GM23338 (cell line): Measurements from ENCODE around the gene IGF2BP2. TPM values are rescaled to one million over a fixed set of nuclear protein-coding genes. Genes with fewer than 3 reads are reported as not detected.

Experiments
- ATAC-seq: fragments of 200-7000 bp; cut with Tn5 transposase; 3 replicates; pipeline ENCODE4 v1.9.1; 2020
- DNase-seq: peaks from one replicate; pipeline ENCODE4 v3.0.0-alpha.2; 2015; ENCODE audit warnings: low spot score
- H2AFZ ChIP-seq: fragments of 200-600 bp; sonication (generic); 2 replicates; pipeline ENCODE4 v1.8.0; 2016; ENCODE audit warnings: antibody characterized with exemption, mild to moderate bottlenecking, moderate library complexity
- H3F3A ChIP-seq: fragments of 200-600 bp; sonication (generic); replicated peaks from 2 replicates; pipeline ENCODE4 v1.8.0; 2017; ENCODE audit warnings: antibody characterized with exemption, mixed run types, low read depth
- H3K27ac ChIP-seq: fragments of 200-600 bp; sonication (generic); 2 replicates; pipeline ENCODE4 v1.6.1; 2016; ENCODE audit warnings: low read depth
- H3K27me3 ChIP-seq: fragments of 200-600 bp; sonication (generic); 2 replicates; pipeline ENCODE4 v1.8.0; 2016; ENCODE audit warnings: mild to moderate bottlenecking, mixed run types, moderate library complexity; ENCODE audit not compliant: insufficient read depth
- H3K36me3 ChIP-seq: fragments of 200-600 bp; sonication (generic); 2 replicates; pipeline ENCODE4 v1.8.0; 2016; ENCODE audit warnings: mild to moderate bottlenecking; ENCODE audit not compliant: insufficient read depth
- H3K4me1 ChIP-seq: fragments of 200-600 bp; sonication (generic); 2 replicates; pipeline ENCODE4 v1.8.0; 2016; ENCODE audit warnings: mild to moderate bottlenecking, moderate library complexity; ENCODE audit not compliant: insufficient read depth
- H3K4me2 ChIP-seq: fragments of 200-600 bp; sonication (generic); 2 replicates; pipeline ENCODE4 v1.7.1; 2017; ENCODE audit warnings: mixed run types
- H3K4me3 ChIP-seq: fragments of 200-600 bp; sonication (generic); 2 replicates; pipeline ENCODE4 v1.6.1; 2016; ENCODE audit warnings: mixed run types
- H3K79me2 ChIP-seq: fragments of 200-600 bp; sonication (generic); replicated peaks from 2 replicates; pipeline ENCODE4 v1.8.0; 2017; ENCODE audit warnings: mild to moderate bottlenecking; ENCODE audit not compliant: insufficient read depth
- H3K9me2 ChIP-seq: fragments of 200-600 bp; sonication (generic); 2 replicates; pipeline ENCODE4 v1.8.0; 2017; ENCODE audit not compliant: insufficient read depth
- H4K20me1 ChIP-seq: fragments of 200-600 bp; sonication (generic); replicated peaks from 2 replicates; pipeline ENCODE4 v1.8.0; 2017; ENCODE audit warnings: mild to moderate bottlenecking; ENCODE audit not compliant: insufficient read depth
- H3K27ac Mint-ChIP-seq: 2 replicates; pipeline ENCODE4 v1.8.0; 2020; ENCODE audit warnings: inconsistent platforms, mild to moderate bottlenecking, moderate library complexity, mixed read lengths
- H3K27me3 Mint-ChIP-seq: 3 replicates; pipeline ENCODE4 v1.8.0; 2022; ENCODE audit warnings: low read depth, mild to moderate bottlenecking, moderate library complexity, mixed read lengths, inconsistent platforms; ENCODE audit not compliant: insufficient read depth, poor library complexity
- H3K36me3 Mint-ChIP-seq: 3 replicates; pipeline ENCODE4 v1.8.0; 2021; ENCODE audit warnings: low read depth, mild to moderate bottlenecking, inconsistent platforms, moderate library complexity, mixed read lengths
- H3K4me1 Mint-ChIP-seq: 3 replicates; pipeline ENCODE4 v1.8.0; 2020; ENCODE audit warnings: mild to moderate bottlenecking, inconsistent platforms, mixed read lengths
- H3K4me3 Mint-ChIP-seq: 3 replicates; pipeline ENCODE4 v1.8.0; 2021; ENCODE audit warnings: moderate library complexity, mild to moderate bottlenecking, inconsistent platforms, mixed read lengths
- H3K9me3 Mint-ChIP-seq: 3 replicates; pipeline ENCODE4 v1.8.0; 2020; ENCODE audit warnings: moderate library complexity, mild to moderate bottlenecking, inconsistent platforms, mixed read lengths
- CREB1 ChIP-seq: fragments of 250-450 bp; sonication (Bioruptor Pico); IDR thresholded peaks from 2 replicates; pipeline ENCODE4 v1.5.0; 2020; ENCODE audit warnings: low read depth, mild to moderate bottlenecking, moderate library complexity
- CTCF ChIP-seq, 2 experiments: fragments of 200-600 bp in 1 of 2; sonication (generic) in 1 of 2; conservative IDR thresholded peaks; 2 replicates each; pipeline versions ENCODE4 v1.5.1 to v1.6.1; 2016 to 2017; ENCODE audit warnings: antibody characterized with exemption in 2 of 2, low read depth in 2 of 2, mild to moderate bottlenecking in 2 of 2, moderate library complexity in 1 of 2
- ETS1 ChIP-seq: IDR thresholded peaks from 2 replicates; pipeline ENCODE4 v1.6.1; 2016; ENCODE audit warnings: antibody characterized with exemption
- EZH2 ChIP-seq: fragments of 200-600 bp; sonication (generic); IDR thresholded peaks from one replicate; pipeline ENCODE4 v1.8.0; 2017; ENCODE audit warnings: antibody characterized with exemption, mild to moderate bottlenecking, low read depth; ENCODE audit not compliant: unreplicated experiment
- EZH2phosphoT487 ChIP-seq: fragments of 200-600 bp; sonication (generic); IDR thresholded peaks from one replicate; pipeline ENCODE4 v1.8.1; 2018; ENCODE audit warnings: antibody characterized with exemption; ENCODE audit not compliant: unreplicated experiment
- JUNB ChIP-seq: IDR thresholded peaks from one replicate; pipeline ENCODE4 v1.6.1; 2016; ENCODE audit warnings: antibody characterized with exemption; ENCODE audit not compliant: unreplicated experiment
- NANOG ChIP-seq: IDR thresholded peaks from 2 replicates; pipeline ENCODE4 v1.6.1; 2016; ENCODE audit warnings: antibody characterized with exemption, borderline replicate concordance
- POLR2AphosphoS5 ChIP-seq: IDR thresholded peaks from 2 replicates; pipeline ENCODE4 v1.6.1; 2016; ENCODE audit warnings: antibody characterized with exemption, low read depth
- REST ChIP-seq: IDR thresholded peaks from one replicate; pipeline ENCODE4 v1.6.1; 2018; ENCODE audit warnings: antibody characterized with exemption; ENCODE audit not compliant: unreplicated experiment
- STAT1 ChIP-seq: IDR thresholded peaks from one replicate; pipeline ENCODE4 v1.6.1; 2016; ENCODE audit warnings: antibody characterized with exemption; ENCODE audit not compliant: unreplicated experiment
- ZNF114 ChIP-seq: fragments of 250-450 bp; sonication (Bioruptor Pico); IDR thresholded peaks from 2 replicates; pipeline ENCODE4 v1.5.0; 2020; ENCODE audit warnings: mild to moderate bottlenecking, moderate library complexity
- ZNF331 ChIP-seq: fragments of 250-450 bp; sonication (Bioruptor Pico); IDR thresholded peaks from 2 replicates; pipeline ENCODE4 v1.5.0; 2020; ENCODE audit warnings: low read depth, mild to moderate bottlenecking, moderate library complexity
- polyA plus RNA-seq: library from polyadenylated mRNA; unstranded; fragments of >200 nt; fragmentation: Nextera tagmentation; extraction: Ambion mirVana; gene quantifications from 2 replicates; pipeline ENCODE4 v1.2.1, GENCODE V29; 2016
- total RNA-seq: library from RNA; depleted of rRNA; stranded (reverse); fragments of >200 nt; shearing (Covaris generic); gene quantifications from 2 replicates; pipeline ENCODE4 v1.2.3, GENCODE V29; 2014
- TF ChIP-seq, protein P1 (sequence below): fragments of 250-450 bp; sonication (Bioruptor Pico); IDR thresholded peaks from 2 replicates; pipeline ENCODE4 v1.5.0; 2020; ENCODE audit warnings: mild to moderate bottlenecking, moderate library complexity

The IGF2BP2 gene
- total and polyA plus RNA-seq, 2 experiments from 2014 or later, result 82.9 to 84.5 TPM

DNA sequence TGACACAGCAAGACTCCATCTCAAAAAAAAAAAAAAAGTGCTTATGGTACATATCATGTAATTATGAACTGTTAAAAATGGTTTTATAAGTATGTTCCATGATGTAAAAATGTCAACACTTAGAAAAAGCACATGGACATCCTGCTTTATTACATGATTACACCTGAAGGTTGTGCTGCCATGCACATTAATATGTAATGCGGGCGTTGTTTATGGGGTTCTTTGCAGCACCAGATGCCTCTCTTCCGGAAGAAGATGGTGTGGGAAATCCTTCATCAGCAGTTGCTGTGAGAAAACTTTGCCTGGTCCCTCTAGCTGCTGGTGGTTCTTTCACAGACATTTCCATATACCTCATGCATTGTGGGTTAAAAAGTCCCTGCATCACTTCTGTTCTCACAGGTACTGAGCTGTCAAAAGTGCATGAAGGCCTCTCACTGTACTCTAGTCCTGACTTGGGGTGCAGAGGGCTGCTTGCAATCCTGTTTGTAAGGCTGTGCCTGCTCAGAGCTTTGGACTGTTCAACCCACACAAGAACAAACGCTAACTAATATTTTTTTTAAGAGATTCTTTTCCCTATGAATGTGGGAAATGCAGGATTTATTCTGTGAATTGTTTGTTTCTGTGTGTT is 195.2 kb downstream of the IGF2BP2 start:
- Histone ChIP-seq H3K27ac (no peak overlapping the region; the same call in 1 of the 2 replicates), H3F3A (peaks cover 12% of the 10 kb centered on the region; the same call in 1 of the 2 replicates), H3K79me2 (no peaks in the 10 kb centered on the region), H2AFZ (no peak overlapping the region), H3K4me3 (no peak overlapping the region), H3K27me3 (no peaks in the 10 kb centered on the region), H4K20me1 (peaks cover 9% of the 10 kb centered on the region; the same call in 1 of the 2 replicates), H3K9me2 (no peaks in the 10 kb centered on the region), H3K36me3 (peaks cover 46% of the 10 kb centered on the region), H3K4me1 (no peaks in the 10 kb centered on the region), H3K4me2 (no peak overlapping the region)
- H3K27me3 Mint-ChIP-seq, result no peaks in the 10 kb centered on the region
- ATAC-seq (no peak), DNase-seq (no peak)
- no peaks in the 10 kb centered on the region for H3K9me3 Mint-ChIP-seq
- H3K4me1 Mint-ChIP-seq, result no peaks in the 10 kb centered on the region
- H3K27ac Mint-ChIP-seq, result no peak overlapping the region
- H3K4me3 Mint-ChIP-seq, result no peak overlapping the region
- TF ChIP-seq POLR2AphosphoS5 (no peak), EZH2 (no peak), JUNB (no peak), CTCF (conservative IDR thresholded peaks at IDR 0.05; ENCODE audit: low read depth in 2 of 2) (no peak), ZNF331 (CRISPR knock-in tag) (no peak), CREB1 (no peak), ZNF114 (no peak), ETS1 (no peak), NANOG (no peak), EZH2phosphoT487 (no peak), REST (no peak), STAT1 (no peak)
- TF ChIP-seq, protein P1, sequence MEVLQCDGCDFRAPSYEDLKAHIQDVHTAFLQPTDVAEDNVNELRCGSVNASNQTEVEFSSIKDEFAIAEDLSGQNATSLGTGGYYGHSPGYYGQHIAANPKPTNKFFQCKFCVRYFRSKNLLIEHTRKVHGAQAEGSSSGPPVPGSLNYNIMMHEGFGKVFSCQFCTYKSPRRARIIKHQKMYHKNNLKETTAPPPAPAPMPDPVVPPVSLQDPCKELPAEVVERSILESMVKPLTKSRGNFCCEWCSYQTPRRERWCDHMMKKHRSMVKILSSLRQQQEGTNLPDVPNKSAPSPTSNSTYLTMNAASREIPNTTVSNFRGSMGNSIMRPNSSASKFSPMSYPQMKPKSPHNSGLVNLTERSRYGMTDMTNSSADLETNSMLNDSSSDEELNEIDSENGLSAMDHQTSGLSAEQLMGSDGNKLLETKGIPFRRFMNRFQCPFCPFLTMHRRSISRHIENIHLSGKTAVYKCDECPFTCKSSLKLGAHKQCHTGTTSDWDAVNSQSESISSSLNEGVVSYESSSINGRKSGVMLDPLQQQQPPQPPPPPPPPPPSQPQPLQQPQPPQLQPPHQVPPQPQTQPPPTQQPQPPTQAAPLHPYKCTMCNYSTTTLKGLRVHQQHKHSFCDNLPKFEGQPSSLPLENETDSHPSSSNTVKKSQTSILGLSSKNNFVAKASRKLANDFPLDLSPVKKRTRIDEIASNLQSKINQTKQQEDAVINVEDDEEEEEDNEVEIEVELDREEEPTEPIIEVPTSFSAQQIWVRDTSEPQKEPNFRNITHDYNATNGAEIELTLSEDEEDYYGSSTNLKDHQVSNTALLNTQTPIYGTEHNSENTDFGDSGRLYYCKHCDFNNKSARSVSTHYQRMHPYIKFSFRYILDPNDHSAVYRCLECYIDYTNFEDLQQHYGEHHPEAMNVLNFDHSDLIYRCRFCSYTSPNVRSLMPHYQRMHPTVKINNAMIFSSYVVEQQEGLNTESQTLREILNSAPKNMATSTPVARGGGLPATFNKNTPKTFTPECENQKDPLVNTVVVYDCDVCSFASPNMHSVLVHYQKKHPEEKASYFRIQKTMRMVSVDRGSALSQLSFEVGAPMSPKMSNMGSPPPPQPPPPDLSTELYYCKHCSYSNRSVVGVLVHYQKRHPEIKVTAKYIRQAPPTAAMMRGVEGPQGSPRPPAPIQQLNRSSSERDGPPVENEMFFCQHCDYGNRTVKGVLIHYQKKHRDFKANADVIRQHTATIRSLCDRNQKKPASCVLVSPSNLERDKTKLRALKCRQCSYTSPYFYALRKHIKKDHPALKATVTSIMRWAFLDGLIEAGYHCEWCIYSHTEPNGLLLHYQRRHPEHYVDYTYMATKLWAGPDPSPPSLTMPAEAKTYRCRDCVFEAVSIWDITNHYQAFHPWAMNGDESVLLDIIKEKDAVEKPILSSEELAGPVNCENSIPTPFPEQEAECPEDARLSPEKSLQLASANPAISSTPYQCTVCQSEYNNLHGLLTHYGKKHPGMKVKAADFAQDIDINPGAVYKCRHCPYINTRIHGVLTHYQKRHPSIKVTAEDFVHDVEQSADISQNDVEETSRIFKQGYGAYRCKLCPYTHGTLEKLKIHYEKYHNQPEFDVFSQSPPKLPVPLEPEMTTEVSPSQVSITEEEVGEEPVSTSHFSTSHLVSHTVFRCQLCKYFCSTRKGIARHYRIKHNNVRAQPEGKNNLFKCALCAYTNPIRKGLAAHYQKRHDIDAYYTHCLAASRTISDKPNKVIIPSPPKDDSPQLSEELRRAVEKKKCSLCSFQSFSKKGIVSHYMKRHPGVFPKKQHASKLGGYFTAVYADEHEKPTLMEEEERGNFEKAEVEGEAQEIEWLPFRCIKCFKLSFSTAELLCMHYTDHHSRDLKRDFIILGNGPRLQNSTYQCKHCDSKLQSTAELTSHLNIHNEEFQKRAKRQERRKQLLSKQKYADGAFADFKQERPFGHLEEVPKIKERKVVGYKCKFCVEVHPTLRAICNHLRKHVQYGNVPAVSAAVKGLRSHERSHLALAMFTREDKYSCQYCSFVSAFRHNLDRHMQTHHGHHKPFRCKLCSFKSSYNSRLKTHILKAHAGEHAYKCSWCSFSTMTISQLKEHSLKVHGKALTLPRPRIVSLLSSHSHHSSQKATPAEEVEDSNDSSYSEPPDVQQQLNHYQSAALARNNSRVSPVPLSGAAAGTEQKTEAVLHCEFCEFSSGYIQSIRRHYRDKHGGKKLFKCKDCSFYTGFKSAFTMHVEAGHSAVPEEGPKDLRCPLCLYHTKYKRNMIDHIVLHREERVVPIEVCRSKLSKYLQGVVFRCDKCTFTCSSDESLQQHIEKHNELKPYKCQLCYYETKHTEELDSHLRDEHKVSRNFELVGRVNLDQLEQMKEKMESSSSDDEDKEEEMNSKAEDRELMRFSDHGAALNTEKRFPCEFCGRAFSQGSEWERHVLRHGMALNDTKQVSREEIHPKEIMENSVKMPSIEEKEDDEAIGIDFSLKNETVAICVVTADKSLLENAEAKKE, result no peak
- peaks cover 66% of the 10 kb centered on the region for H3K36me3 Mint-ChIP-seq
